HEK293T (cell line): ENCODE measurements around the gene ATP10A.

ENCODE experiments used
- CTCF ChIA-PET: fragments of 350-600 bp; formaldehyde crosslinking; extraction: SDS; loops from one replicate; lab custom pipeline; 2021; ENCODE audit warnings: antibody characterized with exemption, inconsistent platforms; lab: Yijun Ruan, JAX
- POLR2A ChIA-PET: fragments of 350-600 bp; formaldehyde crosslinking; extraction: SDS; loops from one replicate; lab custom pipeline; 2020; ENCODE audit warnings: antibody characterized with exemption, inconsistent platforms; lab: Yijun Ruan, JAX
- DNase-seq: peaks from one replicate; pipeline ENCODE4 v3.0.0; 2012; ENCODE audit warnings: mixed read lengths; ENCODE audit errors: extremely low spot score
- ARNT ChIP-seq: fragments of 450-650 bp; IDR thresholded peaks from 2 replicates; pipeline ENCODE4 v1.6.1; 2017; ENCODE audit warnings: mild to moderate bottlenecking
- BHLHE40 ChIP-seq: fragments of 450-650 bp; IDR thresholded peaks from 2 replicates; pipeline ENCODE4 v1.6.1; 2016; ENCODE audit warnings: mild to moderate bottlenecking, moderate library complexity, borderline replicate concordance
- CTBP1 ChIP-seq: fragments of 450-650 bp; IDR thresholded peaks from 2 replicates; pipeline ENCODE4 v1.6.1; 2016; ENCODE audit warnings: borderline replicate concordance
- ELF4 ChIP-seq: fragments of 450-650 bp; IDR thresholded peaks from 2 replicates; pipeline ENCODE4 v1.6.1; 2017; ENCODE audit warnings: antibody characterized with exemption
- FOXA1 ChIP-seq: fragments of 450-650 bp; IDR thresholded peaks from 2 replicates; pipeline ENCODE4 v1.6.1; 2016; ENCODE audit warnings: mild to moderate bottlenecking
- FOXK2 ChIP-seq: fragments of 450-650 bp; IDR thresholded peaks from 2 replicates; pipeline ENCODE4 v1.6.1; 2016; ENCODE audit warnings: mild to moderate bottlenecking
- FOXM1 ChIP-seq: fragments of 450-650 bp; IDR thresholded peaks from 2 replicates; pipeline ENCODE4 v1.6.1; 2017; ENCODE audit warnings: mild to moderate bottlenecking, borderline replicate concordance
- HDGF ChIP-seq: fragments of 450-650 bp; IDR thresholded peaks from 2 replicates; pipeline ENCODE4 v1.6.1; 2017; ENCODE audit warnings: antibody characterized with exemption, borderline replicate concordance
- L3MBTL2 ChIP-seq: fragments of 450-650 bp; conservative IDR thresholded peaks from 2 replicates; pipeline ENCODE4 v1.6.1; 2016; ENCODE audit warnings: mild to moderate bottlenecking
- LEF1 ChIP-seq: fragments of 450-650 bp; IDR thresholded peaks from 2 replicates; pipeline ENCODE4 v1.6.1; 2017; ENCODE audit warnings: mild to moderate bottlenecking, borderline replicate concordance
- NFRKB ChIP-seq: fragments of 450-650 bp; IDR thresholded peaks from 2 replicates; pipeline ENCODE4 v1.6.1; 2016; ENCODE audit warnings: mild to moderate bottlenecking, moderate library complexity
- SP1 ChIP-seq: fragments of 450-650 bp; IDR thresholded peaks from 2 replicates; pipeline ENCODE4 v1.6.1; 2017
- SUZ12 ChIP-seq: fragments of 450-650 bp; IDR thresholded peaks from 2 replicates; pipeline ENCODE4 v1.6.1; 2016; ENCODE audit warnings: mild to moderate bottlenecking
- TARDBP ChIP-seq: fragments of 450-650 bp; IDR thresholded peaks from 2 replicates; pipeline ENCODE4 v1.6.1; 2016
- ZNF384 ChIP-seq: fragments of 450-650 bp; IDR thresholded peaks from 2 replicates; pipeline ENCODE4 v1.6.1; 2016
- TF ChIP-seq, protein P1 (sequence below): fragments of 450-650 bp; IDR thresholded peaks from 2 replicates; pipeline ENCODE4 v1.6.1; 2016

ATP10A gene

DNA sequence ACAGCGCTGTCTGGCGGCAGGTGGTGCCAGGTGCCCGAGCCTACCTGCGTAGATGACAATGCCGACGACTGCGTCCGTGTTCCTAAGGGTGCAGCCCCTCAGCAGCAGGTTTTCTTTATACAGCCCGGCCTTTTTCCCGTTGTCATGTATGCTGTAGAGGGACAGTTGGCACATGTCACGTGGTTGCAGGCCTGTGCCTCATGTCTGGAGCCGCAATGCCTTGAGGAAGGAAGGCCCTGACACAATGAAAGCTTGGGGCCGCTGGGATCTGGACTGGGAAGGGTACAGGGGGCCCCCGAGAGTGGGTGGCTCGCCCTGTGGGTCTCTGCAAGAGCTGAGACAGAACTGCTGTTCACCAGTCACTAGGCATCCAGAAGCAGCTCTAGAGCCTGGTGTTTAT, 136.0 kb downstream of the ATP10A start:
- CTCF ChIA-PET: no interaction called here

GRCh38 chr15:25725758-25726157, 137.4 kb downstream of the ATP10A start:
- CTCF ChIA-PET: no interaction called here
- POLR2A ChIA-PET: no interaction called here
- TF ChIP-seq ELF4 (no peak), FOXA1 (no peak), FOXK2 (no peak), ZNF384 (no peak)
- no peak for DNase-seq

More for the DNA sequence above, 136.0 kb downstream of the ATP10A start:
- no peak for DNase-seq
- POLR2A ChIA-PET: no interaction called here
- no peak for TF ChIP-seq SUZ12
- no peak for TF ChIP-seq FOXM1
- TF ChIP-seq ELF4: no peak
- no peak for TF ChIP-seq L3MBTL2

DNA sequence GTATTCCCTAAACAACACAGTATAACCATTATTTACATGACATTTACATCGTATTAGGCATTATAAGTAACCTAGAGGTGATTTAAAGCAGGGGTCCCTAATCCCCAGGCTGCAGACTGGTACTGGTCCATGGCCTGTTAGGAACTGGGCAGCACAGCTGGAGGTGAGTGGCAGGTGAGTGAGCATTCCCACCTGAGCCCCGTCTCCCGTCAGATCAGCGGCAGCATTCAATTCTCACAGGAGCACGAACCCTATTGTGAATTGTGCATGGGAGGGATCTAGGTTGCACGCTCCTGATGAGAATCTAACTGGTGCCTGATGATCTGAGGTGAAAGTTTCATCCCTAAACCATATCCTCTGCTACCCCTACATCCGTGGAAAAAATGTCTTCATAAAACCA, 138.2 kb downstream of the ATP10A start:
- POLR2A ChIA-PET: no interaction called here
- no peak for DNase-seq
- no peak for TF ChIP-seq SUZ12
- TF ChIP-seq ELF4: no peak
- TF ChIP-seq LEF1: no peak
- no peak for TF ChIP-seq ARNT
- no peak for TF ChIP-seq ZNF384
- CTCF ChIA-PET: no interaction called here

DNA sequence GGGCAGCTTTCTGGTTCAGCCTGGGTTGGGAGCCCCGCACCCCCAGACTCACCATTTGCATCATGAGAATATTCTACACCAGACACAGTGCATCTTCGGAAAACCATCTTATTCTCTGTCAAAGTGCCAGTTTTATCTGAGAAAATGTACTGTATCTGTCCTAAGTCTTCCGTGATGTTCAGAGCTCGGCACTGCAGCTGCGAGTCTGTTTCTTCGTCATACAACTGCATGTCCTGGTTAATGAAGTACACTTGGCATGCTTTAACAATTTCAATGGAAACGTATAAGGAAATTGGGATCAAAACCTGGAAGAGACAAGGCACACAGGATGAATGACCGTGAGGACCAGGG, 141.5 kb downstream of the ATP10A start:
- CTCF ChIA-PET: no interaction called here
- TF ChIP-seq NFRKB (no peak), FOXA1 (no peak), FOXK2 (no peak), SP1 (no peak), BHLHE40 (no peak), CTBP1 (no peak), ELF4 (no peak), ARNT (no peak), ZNF384 (no peak), LEF1 (no peak), L3MBTL2 (no peak), TARDBP (no peak), HDGF (no peak), FOXM1 (no peak), SUZ12 (no peak)
- TF ChIP-seq, protein P1, sequence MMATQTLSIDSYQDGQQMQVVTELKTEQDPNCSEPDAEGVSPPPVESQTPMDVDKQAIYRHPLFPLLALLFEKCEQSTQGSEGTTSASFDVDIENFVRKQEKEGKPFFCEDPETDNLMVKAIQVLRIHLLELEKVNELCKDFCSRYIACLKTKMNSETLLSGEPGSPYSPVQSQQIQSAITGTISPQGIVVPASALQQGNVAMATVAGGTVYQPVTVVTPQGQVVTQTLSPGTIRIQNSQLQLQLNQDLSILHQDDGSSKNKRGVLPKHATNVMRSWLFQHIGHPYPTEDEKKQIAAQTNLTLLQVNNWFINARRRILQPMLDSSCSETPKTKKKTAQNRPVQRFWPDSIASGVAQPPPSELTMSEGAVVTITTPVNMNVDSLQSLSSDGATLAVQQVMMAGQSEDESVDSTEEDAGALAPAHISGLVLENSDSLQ: no peak
- POLR2A ChIA-PET: no interaction called here
- no peak for DNase-seq

GRCh38 chr15:25719101-25719985, 143.8 kb downstream of the ATP10A start:
- TF ChIP-seq SP1 (no peak), FOXM1 (no peak), L3MBTL2 (no peak), CTBP1 (no peak), ARNT (no peak), ELF4 (no peak), SUZ12 (no peak), HDGF (no peak), NFRKB (no peak), FOXK2 (no peak), LEF1 (no peak), BHLHE40 (no peak), TARDBP (no peak)
- TF ChIP-seq, protein P1: no peak
- CTCF ChIA-PET: interaction anchor here (1.1 kb wide), 1 partner anchor 9 kb away, joined by 3 read pairs; no protein-coding TSS in a partner anchor
- DNase-seq: no peak
- POLR2A ChIA-PET: no interaction called here

DNA sequence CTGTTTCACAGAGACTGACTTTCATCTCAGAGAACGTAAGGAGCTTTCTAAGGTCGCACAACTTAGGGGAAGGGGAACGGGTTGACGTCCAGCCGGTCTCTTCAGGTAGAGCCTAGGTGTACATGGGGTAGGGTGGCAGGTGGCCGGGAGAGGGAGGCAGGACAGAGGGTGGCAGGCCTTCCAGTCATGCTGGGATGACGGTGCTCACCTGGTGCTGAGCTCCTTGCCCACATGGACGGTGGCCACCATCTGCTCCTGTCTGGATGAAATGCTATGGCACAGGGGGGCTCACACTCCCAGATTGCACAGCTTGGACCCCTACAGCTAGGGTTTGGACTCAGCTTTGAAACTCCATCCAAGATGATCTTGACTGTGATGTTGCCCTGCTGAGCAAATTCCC, 144.5 kb downstream of the ATP10A start:
- POLR2A ChIA-PET: no interaction called here
- CTCF ChIA-PET: no interaction called here
- DNase-seq: no peak
- TF ChIP-seq BHLHE40 (no peak), TARDBP (no peak), SUZ12 (no peak), FOXA1 (no peak), HDGF (no peak), LEF1 (no peak), FOXM1 (no peak), FOXK2 (no peak), L3MBTL2 (no peak), SP1 (no peak), NFRKB (no peak), ZNF384 (no peak), ARNT (no peak), CTBP1 (no peak), ELF4 (no peak)
- TF ChIP-seq, protein P1: no peak
